GM06990 (cell line): ENCODE results near the gene SPATA32.

Experiments used
- DNase-seq: peaks from one replicate; pipeline ENCODE4 v3.0.0-alpha.2; 2011; ENCODE audit not compliant: insufficient read length; ENCODE audit errors: extremely low read depth
- H3K27me3 ChIP-seq: replicated peaks from 2 replicates; pipeline ENCODE4 v1.6.0; 2011; ENCODE audit warnings: low read length; ENCODE audit not compliant: control insufficient read depth, insufficient read depth
- H3K36me3 ChIP-seq: 2 replicates; pipeline ENCODE4 v1.5.1; 2011; ENCODE audit warnings: low read length; ENCODE audit not compliant: control insufficient read depth, insufficient read depth
- H3K4me3 ChIP-seq: replicated peaks from 2 replicates; pipeline ENCODE4 v1.5.1; 2011; ENCODE audit warnings: low read depth, mild to moderate bottlenecking, control low read depth, low read length
- CTCF ChIP-seq: IDR thresholded peaks from 2 replicates; pipeline ENCODE4 v1.5.1; 2011; ENCODE audit warnings: low read length, control low read depth, mild to moderate bottlenecking, inconsistent platforms; ENCODE audit not compliant: insufficient read depth, poor library complexity, severe bottlenecking

The SPATA32 gene

GRCh38 chr17:45225964-45226530, 35.8 kb downstream of the SPATA32 start:
- H3K4me3 ChIP-seq = peak overlapping the region; percentile 90
- no peaks in the 10 kb centered on the region for H3K36me3 ChIP-seq
- H3K27me3 ChIP-seq = no peaks in the 10 kb centered on the region
- TF ChIP-seq CTCF = no peak
- peak; percentile 91 for DNase-seq

- Histone ChIP-seq H3K36me3 (no peaks in the 10 kb centered on the region), H3K4me3 (peak overlapping the region; percentile 90)
- no peak for TF ChIP-seq CTCF
Observed at GRCh38 chr17:45225051-45225700, 36.7 kb downstream of the SPATA32 start.

GRCh38 chr17:45224671-45225050, 37.2 kb downstream of the SPATA32 start:
- DNase-seq = peak; percentile 54
- peaks cover 2% of the 10 kb centered on the region for H3K36me3 ChIP-seq
- H3K4me3 ChIP-seq = peak overlapping the region; percentile 90
- H3K27me3 ChIP-seq = no peaks in the 10 kb centered on the region
- no peak for TF ChIP-seq CTCF

More at GRCh38 chr17:45225051-45225700, 36.7 kb downstream of the SPATA32 start:
- no peaks in the 10 kb centered on the region for H3K27me3 ChIP-seq
- DNase-seq = peak; percentile 53

- no peaks in the 10 kb centered on the region for H3K27me3 ChIP-seq
Observed at GRCh38 chr17:45223539-45224528, 38.1 kb downstream of the SPATA32 start.

More at GRCh38 chr17:45223539-45224528, 38.1 kb downstream of the SPATA32 start:
- TF ChIP-seq CTCF = peak; percentile 21
- Histone ChIP-seq H3K4me3 (peak overlapping the region; percentile 90), H3K36me3 (peaks cover 2% of the 10 kb centered on the region)
- DNase-seq = peak; percentile 56
